ENCODE results near the gene EBLN2. TPM values are rescaled to one million over a fixed set of nuclear protein-coding genes. Genes with fewer than 3 reads are reported as not detected.

The EBLN2 gene
- total and polyA plus RNA-seq, 9 donors = 1.1 to 16.4 (median 5.1) TPM

DNA sequence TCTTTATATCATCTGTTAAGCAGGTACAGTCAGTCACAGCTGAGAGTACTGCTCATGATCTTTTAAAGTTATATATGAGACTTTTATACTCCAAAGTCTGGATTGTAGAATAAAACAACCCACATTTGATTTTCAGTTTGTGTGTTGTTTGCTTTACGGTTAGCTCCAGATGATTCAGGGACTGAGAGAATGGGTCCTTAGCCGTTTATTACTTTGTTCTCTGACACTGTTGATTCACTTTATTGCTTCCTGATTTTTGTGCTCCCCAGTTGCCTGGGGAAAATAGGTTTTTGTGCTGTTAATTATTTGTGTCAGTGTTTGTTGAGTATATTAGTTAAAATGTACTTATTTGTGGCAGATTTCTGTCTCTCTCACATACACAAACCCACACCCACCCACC, 8.6 kb upstream of the EBLN2 start:
- Histone ChIP-seq H3K36me3 (no peaks in the 10 kb centered on the region), H3K27me3 (no peaks in the 10 kb centered on the region), H3K4me1 (ENCODE audit: insufficient read depth) (peaks cover 2% of the 10 kb centered on the region), H3K27ac (no peak overlapping the region), H3K4me3 (no peak overlapping the region), H3K9me3 (no peaks in the 10 kb centered on the region)
- TF ChIP-seq EP300 (IDR thresholded peaks at IDR 0.05) (no peak), POLR2A (IDR thresholded peaks at IDR 0.05) (no peak)
- TF ChIP-seq, protein P1, sequence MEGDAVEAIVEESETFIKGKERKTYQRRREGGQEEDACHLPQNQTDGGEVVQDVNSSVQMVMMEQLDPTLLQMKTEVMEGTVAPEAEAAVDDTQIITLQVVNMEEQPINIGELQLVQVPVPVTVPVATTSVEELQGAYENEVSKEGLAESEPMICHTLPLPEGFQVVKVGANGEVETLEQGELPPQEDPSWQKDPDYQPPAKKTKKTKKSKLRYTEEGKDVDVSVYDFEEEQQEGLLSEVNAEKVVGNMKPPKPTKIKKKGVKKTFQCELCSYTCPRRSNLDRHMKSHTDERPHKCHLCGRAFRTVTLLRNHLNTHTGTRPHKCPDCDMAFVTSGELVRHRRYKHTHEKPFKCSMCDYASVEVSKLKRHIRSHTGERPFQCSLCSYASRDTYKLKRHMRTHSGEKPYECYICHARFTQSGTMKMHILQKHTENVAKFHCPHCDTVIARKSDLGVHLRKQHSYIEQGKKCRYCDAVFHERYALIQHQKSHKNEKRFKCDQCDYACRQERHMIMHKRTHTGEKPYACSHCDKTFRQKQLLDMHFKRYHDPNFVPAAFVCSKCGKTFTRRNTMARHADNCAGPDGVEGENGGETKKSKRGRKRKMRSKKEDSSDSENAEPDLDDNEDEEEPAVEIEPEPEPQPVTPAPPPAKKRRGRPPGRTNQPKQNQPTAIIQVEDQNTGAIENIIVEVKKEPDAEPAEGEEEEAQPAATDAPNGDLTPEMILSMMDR (IDR thresholded peaks at IDR 0.05) = no peak
- DNase-seq = no peak
- 69 to 76% (median 71%) methylated on average over 2 of the region's 2 CpGs for WGBS, 3 donors
- intact Hi-C loops (cut with DNase I) = loop anchor here in 2 of 4 donors (10.0 kb wide), 3 partner anchors 58 to 208 kb away; partner anchors contain the start of genes PPP4R2 (in 1 of the 2) and SHQ1 (in 1 of the 2)

GRCh38 chr3:73055583-73055982, 5.9 kb upstream of the EBLN2 start:
- Histone ChIP-seq H3K4me3 (no peak overlapping the region), H3K36me3 (no peaks in the 10 kb centered on the region), H3K4me1 (ENCODE audit: insufficient read depth) (peaks cover 2% of the 10 kb centered on the region), H3K27me3 (no peaks in the 10 kb centered on the region), H3K27ac (no peak overlapping the region), H3K9me3 (no peaks in the 10 kb centered on the region)
- intact Hi-C loops (cut with DNase I) = loop anchor here in 2 of 4 donors (10.0 kb wide), 3 partner anchors 61 to 211 kb away; partner anchors contain the start of genes PPP4R2 (in 1 of the 2) and SHQ1 (in 1 of the 2)
- DNase-seq = no peak
- TF ChIP-seq EP300 (IDR thresholded peaks at IDR 0.05) = no peak
- TF ChIP-seq POLR2A (IDR thresholded peaks at IDR 0.05) = no peak
- TF ChIP-seq, protein P1 (IDR thresholded peaks at IDR 0.05) = no peak
- WGBS, 3 donors = 37 to 53% (median 44%) methylated on average over 8 of the region's 8 CpGs

DNA sequence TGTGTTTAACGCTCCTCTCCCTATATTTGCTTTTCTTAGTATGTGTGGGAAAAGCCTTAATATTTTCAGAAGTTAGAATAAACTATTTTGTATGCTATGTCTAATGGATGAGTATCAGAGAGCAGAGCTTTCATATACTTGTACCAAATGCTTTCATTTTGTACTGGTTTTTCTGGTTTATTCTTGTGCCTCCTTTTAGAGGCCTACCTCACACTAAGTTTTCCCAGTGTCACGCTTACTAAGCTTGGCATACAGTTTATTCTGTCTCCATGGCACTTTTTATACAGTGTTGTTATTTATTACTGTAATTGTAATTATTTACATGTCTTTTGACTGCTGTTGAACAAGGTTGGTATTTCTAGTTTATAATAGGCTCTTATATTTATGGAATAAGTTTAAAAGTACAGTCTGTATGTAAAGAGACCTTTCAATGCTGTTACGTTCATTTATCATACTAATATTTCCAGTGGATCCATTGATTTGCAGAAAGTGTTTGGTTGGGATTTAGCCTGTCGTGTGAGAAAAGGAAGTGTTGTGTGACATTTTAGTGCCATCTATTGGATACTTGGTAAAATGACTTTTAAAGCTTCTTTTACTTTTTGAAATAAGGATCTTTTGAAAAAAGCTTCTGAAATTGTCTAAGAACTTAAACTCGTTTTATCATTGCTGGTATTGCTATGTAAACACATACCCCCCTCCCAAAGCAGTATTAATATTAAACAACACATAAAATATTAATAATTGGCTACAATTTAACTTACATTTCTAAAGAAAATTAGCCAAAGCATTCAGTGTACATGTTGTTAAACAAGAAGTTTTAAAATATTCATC, 5.2 kb upstream of the EBLN2 start:
- no peaks in the 10 kb centered on the region for H3K36me3 ChIP-seq
- no peak for TF ChIP-seq EP300 (IDR thresholded peaks at IDR 0.05)
- TF ChIP-seq, protein P1 (IDR thresholded peaks at IDR 0.05) = peak in 2 of 3 donors; percentile 51 to 63
- no peak for TF ChIP-seq POLR2A (IDR thresholded peaks at IDR 0.05)
- no peak overlapping the region for H3K4me3 ChIP-seq
- H3K4me1 ChIP-seq (ENCODE audit: insufficient read depth) = peaks cover 2% of the 10 kb centered on the region
- H3K9me3 ChIP-seq = no peaks in the 10 kb centered on the region
- no peaks in the 10 kb centered on the region for H3K27me3 ChIP-seq
- intact Hi-C loops (cut with DNase I) = loop anchor here in 2 of 4 donors (10.0 kb wide), 3 partner anchors 61 to 211 kb away; partner anchors contain the start of genes PPP4R2 (in 1 of the 2) and SHQ1 (in 1 of the 2)
- 13 to 24% (median 18%) methylated on average over 5 of the region's 5 CpGs for WGBS, 3 donors
- H3K27ac ChIP-seq = no peak overlapping the region
- no peak for DNase-seq

DNA sequence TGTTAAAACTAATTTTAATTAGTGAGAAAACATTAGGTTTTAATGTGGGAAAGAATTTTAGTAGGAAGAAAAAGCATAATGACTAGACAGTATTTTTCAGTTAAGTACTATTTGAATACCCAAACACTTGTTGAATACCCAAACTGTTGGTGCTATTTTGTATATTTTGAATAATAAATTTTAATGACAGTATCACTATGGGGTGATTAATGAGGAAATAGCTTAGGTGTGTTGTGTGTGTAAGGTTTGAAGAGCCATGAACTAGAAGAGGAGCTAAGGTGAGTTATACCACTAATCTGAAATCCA, 4.7 kb upstream of the EBLN2 start:
- H3K36me3 ChIP-seq = no peaks in the 10 kb centered on the region
- TF ChIP-seq EP300 (IDR thresholded peaks at IDR 0.05) = no peak
- TF ChIP-seq, protein P1 (IDR thresholded peaks at IDR 0.05) = no peak
- no peak for TF ChIP-seq POLR2A (IDR thresholded peaks at IDR 0.05)
- no peak for DNase-seq
- H3K9me3 ChIP-seq = no peaks in the 10 kb centered on the region
- no peaks in the 10 kb centered on the region for H3K27me3 ChIP-seq
- intact Hi-C loops (cut with DNase I) = loop anchor here in 2 of 4 donors (10.0 kb wide), 3 partner anchors 62 to 212 kb away; partner anchors contain the start of genes PPP4R2 (in 1 of the 2) and SHQ1 (in 1 of the 2)
- H3K4me3 ChIP-seq = no peak overlapping the region
- H3K27ac ChIP-seq = no peak overlapping the region
- H3K4me1 ChIP-seq (ENCODE audit: insufficient read depth) = peaks cover 4% of the 10 kb centered on the region

All from ovary (tissue), 9 donors.